Activated CD4-positive, CD25-positive, alpha-beta regulatory T cell treated with anti-CD3 and anti-CD28 coated beads, Interleukin-2, amount 50 U/mL, for 24 hours (primary cell): Measurements from ENCODE around the gene POU3F1.
A peak's percentile ranks its signal among the peaks of the same experiment; 100 is the strongest.

Experiments used
- ATAC-seq, 2 donors: fragments of 150-1000 bp; cut with Tn5 transposase; one replicate each; pipeline ENCODE4 v1.10.0; 2021; ENCODE audit warnings: mild to moderate bottlenecking in 1 of 2, moderate library complexity in 1 of 2

POU3F1 gene

GRCh38 chr1:38073534-38074301 lies 27.1 kb upstream of the POU3F1 start:
- no peak for ATAC-seq

- no peak for ATAC-seq
Observed at GRCh38 chr1:38072858-38073257, 26.3 kb upstream of the POU3F1 start.

- ATAC-seq = peak; percentile 72 to 84
Observed at GRCh38 chr1:38071312-38072256, 25.0 kb upstream of the POU3F1 start.

- no peak for ATAC-seq
Observed at GRCh38 chr1:38068980-38069340, 22.4 kb upstream of the POU3F1 start.

- ATAC-seq = no peak
Observed at GRCh38 chr1:38068220-38068979, 21.8 kb upstream of the POU3F1 start.

GRCh38 chr1:38064197-38064903 lies 17.8 kb upstream of the POU3F1 start:
- no peak for ATAC-seq

GRCh38 chr1:38063616-38064015 lies 17.0 kb upstream of the POU3F1 start:
- ATAC-seq = no peak

GRCh38 chr1:38062361-38063288 lies 16.0 kb upstream of the POU3F1 start:
- no peak for ATAC-seq

- peak; percentile 59 to 67 for ATAC-seq
Observed at GRCh38 chr1:38061883-38062328, 15.3 kb upstream of the POU3F1 start.

- no peak for ATAC-seq
Observed at GRCh38 chr1:38061290-38061689, 14.7 kb upstream of the POU3F1 start.

- ATAC-seq = no peak
Observed at GRCh38 chr1:38060498-38060897, 13.9 kb upstream of the POU3F1 start.

- ATAC-seq = no peak
Observed at GRCh38 chr1:38059635-38060250, 13.2 kb upstream of the POU3F1 start.

- ATAC-seq = no peak
Observed at GRCh38 chr1:38055965-38056364, 9.4 kb upstream of the POU3F1 start.

GRCh38 chr1:38055398-38055797 lies 8.8 kb upstream of the POU3F1 start:
- no peak for ATAC-seq

- no peak for ATAC-seq
Observed at GRCh38 chr1:38053416-38054091, 7.0 kb upstream of the POU3F1 start.

GRCh38 chr1:38052750-38053415 lies 6.3 kb upstream of the POU3F1 start:
- peak; percentile 28 to 46 for ATAC-seq

- ATAC-seq = no peak
Observed at GRCh38 chr1:38051079-38051543, 4.5 kb upstream of the POU3F1 start.

- no peak for ATAC-seq
Observed at GRCh38 chr1:38050397-38051078, 3.9 kb upstream of the POU3F1 start.
